ENCODE data around the gene THEM5.
A peak's percentile ranks its signal among the peaks of the same experiment; 100 is the strongest.

DNA sequence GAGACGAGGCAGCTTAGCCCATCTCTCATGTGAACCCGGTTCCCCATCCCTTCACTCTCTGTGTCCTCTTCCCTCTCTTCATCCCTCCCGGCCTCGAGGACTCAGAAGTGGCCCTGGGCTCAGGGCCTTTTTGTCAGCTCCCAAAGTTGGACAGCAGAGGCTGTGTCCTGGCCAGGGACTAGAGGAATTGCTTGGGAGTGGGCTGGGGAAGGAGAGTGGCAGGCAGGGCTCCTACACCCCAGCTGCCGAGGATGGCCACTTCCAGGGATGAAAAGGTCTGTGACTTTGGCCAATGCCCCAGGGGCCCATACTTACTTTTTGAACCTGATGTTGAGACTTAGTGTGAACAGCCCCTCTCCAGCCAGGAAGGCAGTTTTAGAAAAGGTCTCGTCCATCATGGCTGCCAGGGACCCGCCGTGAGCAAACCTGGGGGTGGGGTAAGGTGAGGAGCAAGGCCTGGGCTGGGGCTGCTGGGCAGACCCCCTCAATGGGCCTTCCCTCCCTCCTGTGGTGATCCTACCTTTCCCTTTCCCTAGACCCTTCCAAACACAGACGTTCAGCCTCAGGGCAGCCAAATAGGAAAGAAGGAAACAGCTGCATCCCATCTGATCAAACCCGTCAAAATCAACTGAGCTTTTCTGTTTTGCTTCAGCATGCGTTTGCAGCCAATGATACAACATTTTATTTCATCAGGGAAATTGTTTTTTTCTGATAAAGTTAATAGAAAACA is 5.5 kb downstream of the THEM5 start:
- no peak for TF ChIP-seq ZNF274 (IDR thresholded peaks at IDR 0.05; ENCODE audit: low read depth, low read length)
- TF ChIP-seq SUZ12 (IDR thresholded peaks at IDR 0.05; ENCODE audit: extremely low read depth, insufficient read depth, insufficient read length) = no peak
- peak; percentile 14 for TF ChIP-seq YY1 (IDR thresholded peaks at IDR 0.05; ENCODE audit: insufficient read depth, insufficient read length)

Data from NT2/D1 (cell line).